ENCODE measurements around the gene ARAP1.

The ARAP1 gene

GRCh38 chr11:72682238-72682857 is 69.9 kb downstream of the ARAP1 start:
- DNase-seq (ENCODE audit: low read depth), result no peak

GRCh38 chr11:72681226-72682153 is 70.7 kb downstream of the ARAP1 start:
- DNase-seq (ENCODE audit: low read depth), result no peak

GRCh38 chr11:72680624-72681158 is 71.5 kb downstream of the ARAP1 start:
- no peak for DNase-seq (ENCODE audit: low read depth)

DNA sequence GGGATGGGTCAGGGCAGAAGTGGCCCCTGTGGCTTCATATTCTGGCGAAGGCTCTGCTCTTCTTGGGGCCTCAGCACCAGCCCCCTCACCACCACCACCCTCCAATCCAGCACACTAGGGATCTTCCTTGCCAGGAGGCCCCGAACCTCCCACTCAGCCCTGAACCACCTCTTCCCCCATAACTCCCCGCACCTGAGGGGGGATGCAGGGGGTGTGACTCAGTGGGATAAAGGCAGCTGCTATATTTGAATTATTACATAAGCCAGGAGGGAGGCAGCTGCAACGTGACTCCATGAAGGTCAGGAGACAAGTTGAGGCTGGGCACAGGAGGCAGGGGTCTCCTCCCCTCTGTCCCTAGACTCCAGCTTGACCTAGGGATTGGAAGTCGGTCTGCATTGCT is 72.3 kb downstream of the ARAP1 start:
- no peak for DNase-seq (ENCODE audit: low read depth)

- DNase-seq (ENCODE audit: low read depth), result no peak
These were observed 73.7 kb downstream of the ARAP1 start for GRCh38 chr11:72678524-72678923.

DNA sequence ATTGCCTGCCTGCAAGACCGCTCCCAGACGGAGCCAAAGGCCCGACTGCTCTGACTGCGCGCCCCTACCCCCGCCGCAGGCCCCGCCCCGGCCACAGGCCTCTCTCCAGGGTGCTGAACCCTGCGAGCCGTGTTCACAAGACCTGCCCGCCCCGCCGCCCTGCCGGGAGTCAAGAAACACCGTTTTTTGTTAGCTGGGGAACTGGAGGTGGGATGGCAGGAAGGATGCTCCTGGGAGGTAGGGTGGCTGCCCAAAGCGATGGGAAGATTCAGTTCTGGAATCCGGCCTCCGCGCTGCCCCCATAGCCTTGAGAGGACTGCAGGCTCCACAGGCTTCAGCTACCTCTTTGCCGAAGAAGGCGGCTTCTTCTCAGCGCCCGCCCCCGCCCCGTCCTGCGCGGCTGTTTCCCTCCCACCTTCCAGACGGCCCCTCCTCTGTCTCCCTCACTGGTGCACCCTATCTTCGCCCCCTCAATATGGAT is 75.3 kb downstream of the ARAP1 start:
- no peak for DNase-seq (ENCODE audit: low read depth)

- DNase-seq (ENCODE audit: low read depth), result no peak
These were observed 77.0 kb downstream of the ARAP1 start for GRCh38 chr11:72675221-72675620.

DNA sequence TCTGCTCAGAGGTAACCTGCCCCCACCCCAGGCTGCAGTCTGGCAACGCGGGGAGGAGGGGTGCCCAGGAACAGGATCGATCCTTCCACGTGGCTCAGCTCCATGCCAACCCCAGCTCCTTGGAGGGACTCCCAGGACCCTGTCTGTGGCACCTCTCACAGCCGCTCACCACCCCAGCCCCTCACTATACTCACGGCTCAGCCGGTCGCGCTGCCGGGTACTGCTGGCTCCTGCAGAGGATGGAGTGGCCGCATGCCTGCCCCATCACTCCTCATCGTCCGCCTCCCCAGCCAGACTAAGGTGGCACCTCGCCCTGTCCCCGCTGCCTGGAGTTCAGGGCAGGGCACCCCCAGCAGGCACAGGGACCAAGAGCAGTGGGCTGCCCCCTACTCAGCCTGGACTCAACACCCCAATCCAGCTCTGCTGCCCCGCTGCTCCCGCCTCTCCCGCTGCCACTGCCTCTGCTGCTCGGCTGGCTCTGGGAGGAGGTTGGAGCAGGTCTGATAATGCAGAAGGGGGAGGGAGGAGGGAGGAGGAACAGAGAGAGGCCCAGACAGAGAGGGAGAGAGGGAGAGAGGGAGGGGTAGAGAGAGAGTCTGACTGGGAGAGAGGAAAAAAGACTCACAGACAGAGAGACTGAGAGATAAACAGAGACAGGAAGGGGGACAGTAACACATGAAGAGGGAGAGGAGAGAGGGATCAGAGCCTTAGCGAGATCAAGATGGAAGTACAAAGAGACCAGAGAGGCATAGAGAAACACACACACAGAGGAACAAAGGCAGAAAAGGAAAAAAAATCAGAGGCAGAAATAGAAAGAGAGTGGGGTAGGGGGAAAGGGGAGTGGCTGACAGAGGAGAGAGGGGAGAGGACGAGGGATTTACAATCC is 78.0 kb downstream of the ARAP1 start, which contains the start of gene PDE2A:
Gene PDE2A, minus strand, starts transcription at position 480 of the 886 bp plus-strand sequence. Its CDS starts 215 bp downstream, at position 265.
- no peak for DNase-seq (ENCODE audit: low read depth)

GRCh38 chr11:72673284-72673942 is 78.8 kb downstream of the ARAP1 start:
- DNase-seq (ENCODE audit: low read depth), result no peak

- DNase-seq (ENCODE audit: low read depth), result no peak
These were observed 79.5 kb downstream of the ARAP1 start for GRCh38 chr11:72672597-72673238.

- no peak for DNase-seq (ENCODE audit: low read depth)
These were observed 80.8 kb downstream of the ARAP1 start for GRCh38 chr11:72671152-72672099.

- no peak for DNase-seq (ENCODE audit: low read depth)
These were observed 82.2 kb downstream of the ARAP1 start for GRCh38 chr11:72670041-72670440.

- DNase-seq (ENCODE audit: low read depth), result no peak
These were observed 82.7 kb downstream of the ARAP1 start for GRCh38 chr11:72669527-72669926.

DNA sequence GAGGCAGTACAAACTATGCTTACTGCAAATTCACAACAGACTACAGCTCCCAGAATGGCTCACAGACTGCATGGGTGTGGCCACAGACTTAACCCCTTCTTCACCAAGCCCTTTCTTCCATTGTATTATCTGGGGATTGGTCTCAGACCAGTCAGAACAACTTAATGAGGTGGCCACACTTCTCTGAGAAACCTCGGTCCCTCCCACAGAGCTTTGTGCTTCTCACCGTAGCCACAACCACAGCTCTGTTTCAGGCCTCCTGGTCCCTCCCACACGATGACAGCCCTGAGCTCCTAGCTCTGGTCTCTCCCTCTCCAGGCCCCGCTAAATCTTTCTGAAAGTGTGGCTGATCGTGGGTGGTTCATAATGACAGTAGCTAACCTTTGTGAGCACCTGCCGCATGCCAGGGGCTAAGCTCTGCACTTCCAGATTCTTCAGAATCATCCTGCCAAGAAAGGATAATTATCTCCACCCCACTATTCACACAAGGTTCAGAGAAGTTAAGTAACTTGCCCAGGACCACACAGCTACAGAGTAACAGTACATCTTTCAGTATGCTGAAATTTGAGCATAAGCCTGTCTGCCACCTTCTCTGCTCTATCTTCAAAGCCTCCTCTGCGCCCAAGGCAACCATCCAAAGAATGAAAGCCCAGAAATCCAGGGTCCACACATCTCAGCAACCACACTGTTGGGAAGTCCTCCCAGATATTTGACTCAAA is 83.4 kb downstream of the ARAP1 start:
- DNase-seq (ENCODE audit: low read depth), result no peak

GRCh38 chr11:72665911-72666472 is 86.2 kb downstream of the ARAP1 start:
- DNase-seq (ENCODE audit: low read depth), result no peak

DNA sequence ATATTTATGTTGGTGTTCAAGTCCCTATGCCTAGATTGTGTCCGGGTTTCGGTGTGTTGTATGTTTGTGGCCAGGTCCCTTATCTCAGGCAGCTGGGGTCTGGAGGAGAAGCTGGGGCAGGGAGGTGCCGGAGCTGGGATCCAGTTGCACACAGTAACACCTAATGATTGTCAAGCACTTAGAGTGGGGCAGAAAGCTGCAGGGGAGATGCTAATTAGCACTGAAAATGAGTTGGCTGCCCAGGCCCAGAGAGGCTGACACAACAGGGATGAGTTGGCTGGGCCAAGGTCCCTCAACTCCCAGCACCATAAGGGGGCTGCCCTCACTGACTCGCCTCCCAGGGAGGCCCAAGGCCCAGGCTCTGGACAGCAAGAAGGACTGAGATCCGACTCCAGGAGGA is 90.2 kb downstream of the ARAP1 start:
- DNase-seq (ENCODE audit: low read depth), result no peak

DNA sequence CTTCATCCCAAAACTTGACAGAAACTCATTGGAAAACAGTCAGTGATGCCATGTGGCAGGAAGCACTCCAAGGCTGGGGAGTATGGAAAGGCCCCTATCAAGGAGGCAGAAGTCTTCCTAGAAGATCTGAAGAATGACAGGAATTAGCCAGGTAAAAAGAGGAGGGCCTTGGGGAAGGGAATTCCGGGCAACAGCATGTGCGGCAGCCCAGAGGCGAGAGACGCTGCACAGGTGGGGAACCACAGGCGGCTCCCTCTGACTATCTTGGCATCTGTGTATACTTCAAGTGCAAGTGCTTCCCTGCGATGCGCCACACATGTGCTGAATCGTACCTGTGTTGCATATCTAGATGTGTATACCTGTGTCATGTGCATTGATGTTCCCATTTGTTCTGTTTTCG is 90.7 kb downstream of the ARAP1 start:
- DNase-seq (ENCODE audit: low read depth), result no peak

GRCh38 chr11:72658989-72659640 is 93.1 kb downstream of the ARAP1 start:
- DNase-seq (ENCODE audit: low read depth), result no peak

Measured in HS-5 (cell line).